HepG2 (cell line): ENCODE measurements around the gene TIMM17B. TPM values are rescaled to one million over a fixed set of nuclear protein-coding genes. Genes with fewer than 3 reads are reported as not detected.

ENCODE experiments used
- ATAC-seq: fragments of 200-7000 bp; cut with Tn5 transposase; 3 replicates; pipeline ENCODE4 v1.9.1; 2020; ENCODE audit warnings: mild to moderate bottlenecking, moderate library complexity
- BruUV-seq: library from RNA; stranded (reverse); fragments of 400-500 nt; replicated peaks from 2 replicates; lab custom pipeline; 2021; lab: Mats Ljungman, UMichigan
- CTCF ChIA-PET: fragments of 300-600 bp; formaldehyde crosslinking; extraction: SDS; loops from one replicate; lab custom pipeline; 2021; ENCODE audit warnings: low total read pairs, inconsistent platforms, low intra/inter-chr PET ratio; lab: Yijun Ruan, JAX
- POLR2A ChIA-PET: fragments of 350-600 bp; sonication (Branson Sonifier 250); formaldehyde crosslinking; loops from one replicate; lab custom pipeline; 2020; ENCODE audit warnings: antibody characterized with exemption, inconsistent platforms; lab: Yijun Ruan, JAX
- DNase-seq: peaks from one replicate; pipeline ENCODE4 v3.0.0-alpha.2; 2015; ENCODE audit warnings: low spot score
- FAIRE-seq: peaks from 3 replicates; lab custom pipeline; 2011; peaks lifted over from hg19 to GRCh38; lab: Jason Lieb, UNC
- H2AFZ ChIP-seq: one replicate; pipeline ENCODE4 v1.6.1; 2011; ENCODE audit warnings: low read length, inconsistent platforms
- H3K27ac ChIP-seq: fragments of 300-600 bp; 3 replicates; pipeline ENCODE4 v1.8.0; 2011; ENCODE audit warnings: mixed run types, mild to moderate bottlenecking, mixed read lengths, low read length, inconsistent platforms; ENCODE audit not compliant: insufficient read depth; ENCODE audit errors: extremely low read length
- H3K27me3 ChIP-seq, 2 experiments: fragments of 200-600 bp in 1 of 2; 2 replicates in 1 of 2; 3 replicates in 1 of 2; pipeline versions ENCODE4 v1.6.0 to v1.8.0; 2011; ENCODE audit warnings: low read length in 2 of 2, mild to moderate bottlenecking in 2 of 2, moderate library complexity in 2 of 2, inconsistent platforms in 1 of 2; ENCODE audit not compliant: insufficient read depth in 2 of 2, control insufficient read depth in 1 of 2
- H3K36me3 ChIP-seq, 2 experiments: fragments of 200-600 bp in 1 of 2; replicated peaks in 1 of 2; 2 replicates in 1 of 2; 3 replicates in 1 of 2; pipeline versions ENCODE4 v1.5.1 to v1.8.0; 2011; ENCODE audit warnings: low read length in 2 of 2, inconsistent platforms in 1 of 2; ENCODE audit not compliant: insufficient read depth in 2 of 2, control insufficient read depth in 1 of 2
- H3K4me1 ChIP-seq: 2 replicates; pipeline ENCODE4 v1.5.1; 2012; ENCODE audit warnings: low read length, inconsistent platforms; ENCODE audit not compliant: insufficient read depth
- H3K4me2 ChIP-seq: 2 replicates; pipeline ENCODE4 v1.6.0; 2011; ENCODE audit warnings: low read depth, low read length, inconsistent platforms
- H3K4me3 ChIP-seq, 3 experiments: fragments of 200-600 bp in 1 of 3; sonication (generic), shearing (Covaris generic) in 1 of 3; replicated peaks in 1 of 3; 2 replicates each; pipeline ENCODE4 v1.5.1; 2011 to 2016; ENCODE audit warnings: low read length in 3 of 3, inconsistent platforms in 2 of 3, low read depth in 2 of 3, mild to moderate bottlenecking in 2 of 3, control low read depth in 1 of 3, mixed read lengths in 1 of 3; ENCODE audit not compliant: insufficient read depth in 1 of 3
- H3K79me2 ChIP-seq: one replicate; pipeline ENCODE4 v1.6.1; 2011; ENCODE audit warnings: low read length, inconsistent platforms; ENCODE audit not compliant: insufficient read depth
- H3K9ac ChIP-seq: 2 replicates; pipeline ENCODE4 v1.6.0; 2011; ENCODE audit warnings: mild to moderate bottlenecking, low read depth, low read length, inconsistent platforms; ENCODE audit not compliant: insufficient read depth
- H3K9me3 ChIP-seq: 2 replicates; pipeline ENCODE4 v1.5.1; 2012; ENCODE audit warnings: mild to moderate bottlenecking, low read length
- H4K20me1 ChIP-seq: 2 replicates; pipeline ENCODE4 v1.6.0; 2011; ENCODE audit warnings: inconsistent platforms, mild to moderate bottlenecking, low read length, moderate library complexity; ENCODE audit not compliant: insufficient read depth
- BCLAF1 ChIP-seq: fragments of 450-650 bp; IDR thresholded peaks from 2 replicates; pipeline ENCODE4 v1.6.1; 2017; ENCODE audit warnings: mild to moderate bottlenecking
- CEBPG ChIP-seq: IDR thresholded peaks from 2 replicates; pipeline ENCODE4 v1.6.1; 2016
- RBM22 ChIP-seq: fragments of 200-400 bp; formaldehyde crosslinking; optimal IDR thresholded peaks from 2 replicates; pipeline ENCODE3; 2017; ENCODE audit warnings: mild to moderate bottlenecking, low read length, moderate library complexity
- ZBTB7A ChIP-seq: sonication (generic); formaldehyde crosslinking; IDR thresholded peaks from 2 replicates; pipeline ENCODE4 v1.8.0; 2022; ENCODE audit warnings: mild to moderate bottlenecking, missing genetic modification reagents
- ZFP91 ChIP-seq: sonication (generic); formaldehyde crosslinking; IDR thresholded peaks from 2 replicates; pipeline ENCODE4 v1.9.0; 2022; ENCODE audit warnings: missing genetic modification reagents, mild to moderate bottlenecking, borderline replicate concordance
- ZNF446 ChIP-seq: sonication (generic); formaldehyde crosslinking; IDR thresholded peaks from 2 replicates; pipeline ENCODE4 v1.5.0; 2020; ENCODE audit warnings: mild to moderate bottlenecking, missing genetic modification reagents
- WGBS: methylation state at CpG from one replicate; pipeline ENCODE4 v1.1.6; 2017; ENCODE audit warnings: low lambda C conversion rate; 5-methylcytosine and 5-hydroxymethylcytosine counted together
- in situ Hi-C: cut with HindIII; loops from 2 replicates; pipeline ENCODE4 v1.10.0; 2017; ENCODE audit warnings: low pct_unique_long_range_greater_than_20kb; ENCODE audit not compliant: extremely low pct_ligation_motif_present
- intact Hi-C: fragments of 100-400 bp; cut with micrococcal nuclease; formaldehyde crosslinking; loops from one replicate; pipeline ENCODE4 v1.10.0; 2022; ENCODE audit not compliant: unreplicated experiment
- polyA plus RNA-seq, 8 experiments: library from polyadenylated mRNA; depleted of rRNA in 3 of 8; stranded (reverse) in 7 of 8; unstranded in 1 of 8; fragments of >200 nt; fragmentation: Illumina TruSeq in 4 of 8; extraction: Trizol in 4 of 8; gene quantifications; 2 replicates each; pipeline versions ENCODE4 v1.2.1 to v1.2.3, GENCODE V29; 2011 to 2016; ENCODE audit warnings: low read depth in 4 of 8, missing spikeins in 1 of 8, mixed read lengths in 1 of 8; ENCODE audit not compliant: insufficient read depth in 1 of 8
- total RNA-seq, 5 experiments: library from RNA; depleted of rRNA; stranded (reverse); fragments of >200 nt; fragmentation: Illumina TruSeq; extraction: Trizol; gene quantifications; 2 replicates each; pipeline ENCODE4 v1.2.3, GENCODE V29; 2016; ENCODE audit warnings: low read depth in 1 of 5

TIMM17B gene
- total and polyA plus RNA-seq, 2 of the 13 experiments (the other 11 are each of a cell fraction or from before 2014, with no cell fraction given), result 56.0 to 72.5 TPM

GRCh38 chrX:48902776-48903175 lies 5.2 kb upstream of the TIMM17B start:
- POLR2A ChIA-PET, result interaction anchor here (1.8 kb wide), 1 partner anchor 11 kb away, joined by 5 read pairs; no protein-coding TSS in a partner anchor
- H3K27me3 ChIP-seq, result no peaks in the 10 kb centered on the region
- intact Hi-C loops (no loop called here), in situ Hi-C loops (no loop called here)
- FAIRE-seq (no peak), ATAC-seq (no peak), DNase-seq (no peak)
- H3K79me2 ChIP-seq, result peaks cover 14% of the 10 kb centered on the region
- H3K36me3 ChIP-seq, result peaks cover 12 to 13% of the 10 kb centered on the region in 2 experiments
- H2AFZ ChIP-seq, result no peak overlapping the region
- H3K27ac ChIP-seq, result no peak overlapping the region
- H3K4me3 ChIP-seq, result no peak overlapping the region
- no peak overlapping the region for H3K9ac ChIP-seq
- H3K4me2 ChIP-seq, result no peak overlapping the region
- TF ChIP-seq CEBPG (CRISPR knock-in tag) (no peak), BCLAF1 (no peak), RBM22 (peak; percentile 43), ZFP91 (no peak), ZNF446 (CRISPR knock-in tag) (no peak), ZBTB7A (CRISPR knock-in tag) (no peak)
- WGBS, result 95% methylated on average over 4 of the region's 14 CpGs
- H3K9me3 ChIP-seq, result no peaks in the 10 kb centered on the region
- CTCF ChIA-PET, result no interaction called here
- no TSS peak for BruUV-seq
- no peaks in the 10 kb centered on the region for H4K20me1 ChIP-seq
- H3K4me1 ChIP-seq, result peaks cover 10% of the 10 kb centered on the region
